Gastrocnemius medialis (tissue), 4 donors: ENCODE data around the gene SNAI1.

Source experiments
- POLR2A ChIP-seq, 2 donors: fragments of 450-650 bp; IDR thresholded peaks; one replicate each; pipeline ENCODE4 v1.6.1; 2017; ENCODE audit warnings: antibody characterized with exemption in 2 of 2, mild to moderate bottlenecking in 2 of 2, moderate library complexity in 2 of 2
- TF ChIP-seq, protein P1 (sequence below), 5 experiments: fragments of 450-650 bp in 3 of 5; fragments of 200-600 bp in 2 of 5; sonication (generic) in 2 of 5; IDR thresholded peaks in 4 of 5; conservative IDR thresholded peaks in 1 of 5; 1 replicate in 4 of 5; 2 replicates in 1 of 5; pipeline ENCODE4 v1.5.1; 2016 to 2019; ENCODE audit warnings: antibody characterized with exemption in 5 of 5, mild to moderate bottlenecking in 3 of 5, moderate library complexity in 3 of 5

GRCh38 chr20:49999329-49999728 lies 16.5 kb downstream of the SNAI1 start:
- TF ChIP-seq, protein P1, sequence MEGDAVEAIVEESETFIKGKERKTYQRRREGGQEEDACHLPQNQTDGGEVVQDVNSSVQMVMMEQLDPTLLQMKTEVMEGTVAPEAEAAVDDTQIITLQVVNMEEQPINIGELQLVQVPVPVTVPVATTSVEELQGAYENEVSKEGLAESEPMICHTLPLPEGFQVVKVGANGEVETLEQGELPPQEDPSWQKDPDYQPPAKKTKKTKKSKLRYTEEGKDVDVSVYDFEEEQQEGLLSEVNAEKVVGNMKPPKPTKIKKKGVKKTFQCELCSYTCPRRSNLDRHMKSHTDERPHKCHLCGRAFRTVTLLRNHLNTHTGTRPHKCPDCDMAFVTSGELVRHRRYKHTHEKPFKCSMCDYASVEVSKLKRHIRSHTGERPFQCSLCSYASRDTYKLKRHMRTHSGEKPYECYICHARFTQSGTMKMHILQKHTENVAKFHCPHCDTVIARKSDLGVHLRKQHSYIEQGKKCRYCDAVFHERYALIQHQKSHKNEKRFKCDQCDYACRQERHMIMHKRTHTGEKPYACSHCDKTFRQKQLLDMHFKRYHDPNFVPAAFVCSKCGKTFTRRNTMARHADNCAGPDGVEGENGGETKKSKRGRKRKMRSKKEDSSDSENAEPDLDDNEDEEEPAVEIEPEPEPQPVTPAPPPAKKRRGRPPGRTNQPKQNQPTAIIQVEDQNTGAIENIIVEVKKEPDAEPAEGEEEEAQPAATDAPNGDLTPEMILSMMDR (IDR thresholded peaks at IDR 0.05 in 4 of 5, conservative IDR thresholded peaks at IDR 0.05 in 1 of 5), result no peak
- TF ChIP-seq POLR2A (IDR thresholded peaks at IDR 0.05), result no peak
